NCI-H1092 (cell line): Measurements from ENCODE around the gene NDP.
"Not testable (repeated sequence)": the region's sequence is repeated elsewhere in the genome, so short reads cannot be mapped to it uniquely, and the experiment has no call there.

Experiments used
- DNase-seq: peaks from one replicate; lab custom pipeline; 2025; lab: John Stamatoyannopoulos, UW

The NDP gene

DNA sequence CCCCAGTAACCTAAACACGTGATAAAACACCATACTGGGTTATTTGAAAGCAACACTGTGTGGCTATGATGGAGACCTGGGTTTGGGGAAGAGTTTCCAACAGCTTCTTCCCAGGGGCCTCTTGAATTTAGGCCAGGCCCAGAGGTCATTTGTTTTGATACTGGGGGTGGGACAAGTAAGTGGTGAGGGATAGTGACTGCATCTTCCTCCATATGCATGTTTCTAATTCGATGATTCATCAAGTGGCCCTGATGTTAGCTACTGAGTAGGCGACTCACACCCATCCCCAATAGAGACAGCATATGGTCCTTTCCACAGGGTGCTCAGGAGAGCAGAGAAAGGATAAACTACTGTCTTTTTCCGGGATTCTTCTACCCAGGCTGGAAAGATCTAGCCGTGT, 2.7 kb downstream of the NDP start:
- no peak for DNase-seq

- no peak for DNase-seq
Observed at GRCh38 chrX:43969504-43970501, 3.4 kb downstream of the NDP start.

DNA sequence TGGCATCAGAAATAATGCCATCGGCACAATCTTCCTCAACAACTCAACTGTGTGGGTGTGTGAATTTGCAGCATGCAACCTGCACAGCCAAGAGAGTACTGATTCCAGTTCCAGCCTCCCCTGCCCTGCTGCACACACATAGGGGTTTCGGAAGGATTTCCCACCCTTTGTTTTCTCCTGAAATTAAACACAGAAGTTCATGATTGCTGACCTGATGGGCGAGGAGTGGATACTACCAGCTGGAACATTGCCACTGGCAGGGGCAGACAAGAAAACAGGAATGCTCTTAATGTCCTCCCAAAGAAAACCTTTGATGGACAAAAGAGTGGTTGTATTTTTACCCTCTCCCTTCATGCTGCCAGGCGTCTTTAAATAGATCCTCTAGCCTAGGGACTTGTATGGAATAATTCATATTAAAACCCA, 4.8 kb downstream of the NDP start:
- DNase-seq = no peak

DNA sequence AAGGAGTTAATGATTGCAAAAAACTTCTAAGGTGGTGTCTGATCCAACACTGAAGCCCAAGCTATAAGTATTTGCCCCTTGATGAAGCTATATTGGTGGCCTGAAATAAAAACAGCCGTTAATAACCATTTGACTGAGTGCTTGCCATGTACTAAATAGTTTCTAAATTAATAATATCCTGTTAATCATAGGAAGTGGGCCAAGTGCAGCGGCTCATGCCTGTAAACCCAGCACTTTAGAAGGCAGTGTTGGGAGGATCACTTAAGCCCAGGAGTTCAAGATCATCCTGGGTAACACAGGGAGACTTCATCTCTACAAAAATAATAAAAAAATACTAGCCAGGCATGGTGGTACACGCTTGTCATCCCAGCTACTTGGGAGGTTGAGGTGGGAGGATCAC, 8.3 kb downstream of the NDP start:
- no peak for DNase-seq

DNA sequence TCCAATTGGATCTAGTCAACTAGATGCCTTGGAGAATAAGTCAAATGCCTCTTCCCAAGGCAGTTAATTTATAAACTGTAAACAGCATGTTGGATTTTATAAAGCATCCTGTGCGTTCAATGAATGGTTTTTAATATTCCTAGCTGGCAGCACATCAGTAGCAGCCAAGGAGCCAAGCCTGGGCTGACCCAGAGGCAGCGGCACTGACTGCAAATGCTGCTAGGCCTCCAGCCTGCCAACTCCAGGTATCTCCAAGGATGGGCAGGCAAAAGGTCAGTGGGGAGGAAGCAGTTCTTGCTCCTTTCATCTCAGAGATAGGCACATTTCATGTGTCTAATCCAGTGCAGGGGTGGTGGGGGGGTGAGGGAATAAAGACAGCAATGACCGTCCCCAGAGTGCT, 9.5 kb downstream of the NDP start:
- no peak for DNase-seq

- DNase-seq = no peak
Observed at GRCh38 chrX:43962636-43963035, 10.6 kb downstream of the NDP start.

DNA sequence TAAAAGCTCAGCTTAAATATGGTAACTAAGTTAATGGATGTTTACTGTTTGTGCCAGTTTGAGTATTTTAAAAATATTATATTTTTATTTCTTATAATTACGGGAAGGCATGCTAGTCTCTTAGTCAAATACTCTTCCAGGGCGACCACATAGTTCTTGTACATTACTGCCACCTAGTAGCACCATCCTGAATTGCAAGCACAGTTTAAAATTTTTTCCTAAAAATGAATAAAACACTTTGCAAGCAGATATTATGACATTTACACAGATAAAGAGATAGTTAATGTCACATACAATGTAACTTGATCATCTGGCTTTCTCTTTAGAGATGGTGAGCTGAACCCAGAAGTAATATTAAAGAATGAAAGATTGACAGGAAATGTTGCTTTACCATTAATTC, 11.5 kb downstream of the NDP start:
- DNase-seq = no peak

DNA sequence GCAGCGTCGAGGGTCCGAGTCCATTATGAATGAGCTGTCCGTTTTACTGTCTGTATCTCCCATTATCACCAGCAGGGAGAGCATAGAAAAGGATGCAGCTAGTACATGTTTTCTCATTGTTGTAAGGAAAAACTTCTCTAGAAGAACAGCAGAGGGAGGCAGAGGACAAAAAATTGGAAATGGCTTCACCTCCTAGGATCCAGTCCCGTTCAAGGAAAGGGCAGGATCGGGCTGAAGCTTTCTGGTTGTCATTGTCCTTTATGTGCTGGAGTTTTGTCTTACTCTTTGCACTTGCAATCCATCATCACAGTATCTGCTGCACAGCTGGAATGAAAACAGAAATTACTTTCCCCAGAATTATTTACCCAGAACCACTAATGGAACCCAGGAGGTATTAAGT, 14.7 kb downstream of the NDP start:
- peak; percentile 74 for DNase-seq

DNA sequence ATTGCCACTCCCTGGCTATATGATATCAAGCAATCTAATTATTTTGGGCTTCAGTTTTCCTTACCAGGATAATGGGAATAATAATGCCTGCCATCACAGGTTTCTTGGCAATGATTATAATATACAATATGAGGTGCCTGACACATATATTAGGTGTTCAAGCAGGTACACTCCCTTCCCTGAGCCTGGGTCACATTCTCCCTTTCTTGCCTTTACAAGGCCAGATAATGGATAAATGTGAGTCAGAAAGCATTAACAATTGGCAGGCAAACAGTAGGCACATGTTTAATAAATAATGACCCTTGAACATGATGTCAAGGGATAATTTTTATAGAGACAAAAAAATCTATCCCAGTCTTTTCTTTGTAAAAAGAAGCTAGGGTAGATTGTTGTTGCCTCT, 17.2 kb downstream of the NDP start:
- DNase-seq = no peak

DNA sequence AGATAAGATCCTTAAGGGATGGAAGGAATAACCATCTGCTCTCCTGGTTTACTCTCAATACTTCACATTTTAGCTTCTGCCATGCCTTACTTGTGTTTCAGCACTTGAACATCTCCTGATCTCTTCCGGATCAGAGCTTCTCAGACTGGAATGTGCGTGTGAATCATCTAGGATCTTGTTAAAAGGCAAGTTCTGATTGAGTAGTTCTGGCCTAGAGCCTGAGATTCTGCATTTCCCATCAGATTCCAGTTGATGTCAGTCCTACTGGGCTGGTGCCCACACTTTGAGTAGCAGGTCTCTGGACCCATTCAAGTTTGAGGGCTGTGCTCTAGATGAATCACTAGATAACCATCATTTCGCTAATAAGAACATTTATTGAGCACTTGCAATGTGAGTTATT, 20.0 kb downstream of the NDP start:
- no peak for DNase-seq

DNA sequence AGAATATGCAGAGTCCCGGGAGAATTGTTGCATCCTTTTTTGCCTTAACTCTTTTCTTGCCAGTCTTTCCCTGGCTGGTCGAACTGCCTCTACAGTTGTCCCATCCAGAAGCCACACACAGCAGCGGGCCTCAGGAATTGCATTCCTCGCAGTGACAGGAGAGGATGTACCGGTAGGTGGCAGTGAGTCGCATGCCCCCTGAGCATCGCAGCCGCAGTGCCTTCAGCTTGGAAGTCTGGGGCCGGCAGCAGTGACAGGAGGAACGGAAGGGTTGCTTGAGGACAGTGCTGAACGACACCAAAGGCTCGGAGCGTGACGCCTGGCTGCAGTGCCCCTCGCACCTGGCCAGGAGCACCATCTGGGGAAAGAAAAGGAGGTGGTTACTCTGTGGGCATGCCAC, 23.5 kb downstream of the NDP start:
- DNase-seq = no peak

DNA sequence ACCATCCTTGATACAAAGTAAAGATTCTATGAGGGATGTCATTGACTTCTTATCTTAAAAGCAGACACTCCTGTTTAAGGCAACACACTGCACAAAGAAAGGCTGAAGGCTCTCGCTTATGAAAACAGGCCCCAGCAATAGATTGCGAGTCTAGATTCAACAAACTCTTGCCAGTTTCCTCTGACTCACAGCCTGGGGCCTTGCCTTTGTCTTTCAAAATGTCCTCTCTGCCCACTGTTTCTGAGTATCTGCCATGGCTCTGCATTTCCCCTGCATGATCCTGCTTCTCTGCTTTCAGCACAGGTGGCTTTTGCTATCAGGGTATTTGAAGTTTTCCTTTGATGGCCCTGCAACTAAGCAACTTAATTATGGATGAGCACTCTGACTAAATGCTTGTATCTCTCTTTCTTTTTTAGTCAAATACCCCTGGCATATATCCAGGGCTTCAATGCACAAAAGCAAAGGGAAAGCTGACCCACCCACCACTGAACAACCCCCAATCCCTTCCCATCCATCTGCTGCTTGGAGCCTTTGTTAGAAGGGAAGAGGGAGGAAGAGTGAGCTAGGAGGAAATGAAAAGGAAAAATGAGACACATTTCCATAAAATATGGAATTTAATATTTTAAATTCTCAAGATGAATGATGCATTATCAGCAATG, 32.2 kb downstream of the NDP start:
- peak; percentile 3 for DNase-seq

DNA sequence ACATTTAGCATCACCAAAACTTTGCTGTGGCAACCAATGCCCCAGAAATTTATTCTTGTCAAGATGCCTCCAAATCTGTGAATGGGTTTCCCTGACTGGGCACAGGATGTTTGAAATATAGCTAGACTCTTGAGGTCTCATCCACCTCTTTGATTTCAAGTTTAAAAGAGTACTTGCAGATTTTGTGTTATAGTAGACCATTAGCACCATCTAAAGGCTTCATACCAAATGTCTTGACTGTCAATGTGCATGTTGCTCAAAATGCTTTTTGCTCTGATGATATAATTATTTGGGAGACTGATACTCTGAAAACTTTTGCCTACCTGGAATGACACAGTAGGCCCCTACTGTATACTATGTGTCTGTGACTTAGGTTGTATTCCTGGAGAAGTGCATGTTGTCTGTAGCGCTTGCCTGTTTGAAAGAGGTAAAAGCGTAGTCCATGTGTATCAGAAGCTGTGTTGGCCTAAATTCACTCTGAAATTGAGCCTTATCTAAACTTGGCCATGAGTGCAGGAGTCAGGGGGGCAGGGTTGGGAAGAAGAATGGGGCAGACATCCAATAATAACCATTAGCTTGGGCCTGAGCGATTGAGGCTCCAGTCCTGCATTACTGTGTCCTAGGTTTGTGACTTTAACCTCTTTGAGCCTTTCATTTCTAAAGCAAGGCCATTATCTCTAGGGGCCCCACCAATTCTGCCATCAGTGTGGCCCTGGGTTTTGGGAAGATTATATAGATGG, 33.8 kb downstream of the NDP start:
- DNase-seq = no peak

DNA sequence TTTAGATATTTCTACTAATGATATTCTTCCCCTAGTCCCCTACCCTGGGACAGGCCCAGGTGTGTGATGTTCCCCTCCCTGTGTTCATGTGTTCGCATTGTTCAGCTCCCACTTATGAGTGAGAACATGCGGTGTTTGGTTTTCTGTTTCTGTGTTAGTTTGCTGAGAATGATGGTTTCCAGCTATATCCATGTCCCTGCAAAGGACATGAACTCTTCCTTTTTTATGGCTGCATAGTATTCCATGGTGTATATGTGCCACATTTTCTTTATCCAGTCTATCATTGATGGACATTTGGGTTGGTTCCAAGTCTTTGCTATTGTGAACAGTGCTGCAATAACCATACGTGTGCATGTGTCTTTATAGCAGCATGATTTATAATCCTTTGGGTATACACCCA, 51.2 kb downstream of the NDP start:
- not testable (repeated sequence) for DNase-seq

DNA sequence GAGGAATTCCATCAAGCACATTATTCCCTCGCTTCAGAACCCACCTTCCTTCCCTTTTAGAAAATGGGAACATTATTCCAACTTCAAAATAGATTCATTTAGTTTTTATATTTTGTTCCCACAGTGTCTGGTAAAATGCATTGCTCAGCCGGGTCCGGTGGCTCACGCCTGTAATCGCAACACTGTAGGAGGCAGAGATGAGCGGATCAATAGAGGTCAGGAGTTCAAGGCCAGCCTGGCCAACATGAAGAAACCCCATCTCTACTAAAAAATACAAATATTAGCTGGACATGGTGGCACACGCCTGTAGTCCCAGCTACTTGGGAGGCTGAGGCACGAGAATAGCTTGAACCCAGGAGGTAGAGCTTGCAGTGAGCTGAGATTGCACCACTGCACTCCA, 62.4 kb downstream of the NDP start:
- not testable (repeated sequence) for DNase-seq

DNA sequence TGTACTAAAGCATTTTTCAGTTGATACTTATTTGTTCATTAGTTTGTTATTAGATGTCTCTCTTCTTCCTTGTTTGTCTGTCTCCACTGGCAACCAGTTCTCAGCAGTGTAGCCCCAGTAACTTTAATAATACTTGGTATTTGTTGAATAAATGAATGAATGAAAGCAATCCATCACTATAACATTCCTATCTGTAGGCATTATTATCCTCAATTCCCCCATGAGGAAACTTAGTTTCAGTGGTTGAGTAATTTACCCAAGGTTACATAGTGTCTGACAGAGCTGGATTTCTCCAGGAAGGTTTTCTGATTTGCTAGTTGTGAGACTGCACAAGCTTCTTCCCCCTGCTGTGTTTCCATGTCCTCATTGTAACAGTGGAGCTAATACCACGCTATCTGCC, 63.2 kb downstream of the NDP start:
- DNase-seq = no peak

- DNase-seq = no peak
Observed at GRCh38 chrX:43909141-43909540, 64.0 kb downstream of the NDP start.

GRCh38 chrX:43899878-43900815, 73.0 kb downstream of the NDP start:
- DNase-seq = no peak
